ENCODE data around the gene LRRC42. TPM values are rescaled to one million over a fixed set of nuclear protein-coding genes. Genes with fewer than 3 reads are reported as not detected.

The LRRC42 gene
- total and polyA plus RNA-seq, 9 of the 15 experiments (the other 6 are each of a cell fraction or from before 2014, with no cell fraction given), result 17.3 to 51.9 (median 35.5) TPM

GRCh38 chr1:53945433-53946251 lies 508 bp upstream of the LRRC42 start, which contains the start of gene IFT25 (continued):
- no peak for TF ChIP-seq NCOR1 (IDR thresholded peaks at IDR 0.05)
- TF ChIP-seq CREB1 (IDR thresholded peaks at IDR 0.05), result no peak; the same call in none of the 2 replicates
- TF ChIP-seq CREB1 (CRISPR knock-in tag; IDR thresholded peaks at IDR 0.05), result peak; percentile 59; the same call in 1 of the 2 replicates
- TF ChIP-seq CEBPZ (IDR thresholded peaks at IDR 0.05; ENCODE audit: borderline replicate concordance, low read depth, low read length), result no peak
- no peak for TF ChIP-seq ZNF239 (CRISPR knock-in tag; IDR thresholded peaks at IDR 0.05)
- peak; percentile 47; the same call in 1 of the 2 replicates for TF ChIP-seq SOX6 (IDR thresholded peaks at IDR 0.05)
- no peak for TF ChIP-seq ZNF785 (CRISPR knock-in tag; IDR thresholded peaks at IDR 0.05)
- TF ChIP-seq PTBP1 (IDR thresholded peaks at IDR 0.05; ENCODE audit: low read depth, low read length), result no peak
- TF ChIP-seq ZNF79 (CRISPR knock-in tag; IDR thresholded peaks at IDR 0.05; ENCODE audit: low read depth), result no peak
- TF ChIP-seq SIRT6 (IDR thresholded peaks at IDR 0.05; ENCODE audit: low read depth, low read length), result no peak
- no peak for TF ChIP-seq NCOA2 (IDR thresholded peaks at IDR 0.05; ENCODE audit: partially characterized antibody in 2 of 2)
- TF ChIP-seq BCL6 (CRISPR knock-in tag; IDR thresholded peaks at IDR 0.05), result no peak
- TF ChIP-seq BRD9 (IDR thresholded peaks at IDR 0.05; ENCODE audit: low read depth, partially characterized antibody), result no peak
- no peak for TF ChIP-seq ARID3A (IDR thresholded peaks at IDR 0.05; ENCODE audit: borderline replicate concordance, low read depth, low read length)
- TF ChIP-seq HNRNPK (IDR thresholded peaks at IDR 0.05; ENCODE audit: low read depth, low read length, poor library complexity, severe bottlenecking), result no peak
- peak; percentile 88; the same call in 1 of the 2 replicates for TF ChIP-seq ZBTB17 (CRISPR knock-in tag; IDR thresholded peaks at IDR 0.05)
- peak; percentile 86; the same call in 1 of the 2 replicates for TF ChIP-seq ZBTB26 (CRISPR knock-in tag; IDR thresholded peaks at IDR 0.05)
- TF ChIP-seq NFE2 (IDR thresholded peaks at IDR 0.05; ENCODE audit: low read depth), result no peak
- no peak for TF ChIP-seq MXD1 (CRISPR knock-in tag; IDR thresholded peaks at IDR 0.05; ENCODE audit: borderline replicate concordance, poor library complexity, severe bottlenecking)
- TF ChIP-seq CEBPG (CRISPR knock-in tag; IDR thresholded peaks at IDR 0.05), result no peak
- TF ChIP-seq CEBPG (tag; conservative IDR thresholded peaks at IDR 0.05 in 1 of 2, IDR thresholded peaks at IDR 0.05 in 1 of 2), result no peak
- TF ChIP-seq RAD51 (IDR thresholded peaks at IDR 0.05; ENCODE audit: borderline replicate concordance, low read depth), result no peak

All from K562 (cell line).